Bronchial epithelial cell (primary cell): ENCODE data around the gene RARA. TPM values are rescaled to one million over a fixed set of nuclear protein-coding genes. Genes with fewer than 3 reads are reported as not detected.

ENCODE experiments used
- DNase-seq: peaks from one replicate; pipeline ENCODE4 v3.0.0-alpha.2; 2010; ENCODE audit warnings: low read depth
- FAIRE-seq: peaks from 2 replicates; lab custom pipeline; 2011; peaks lifted over from hg19 to GRCh38; lab: Jason Lieb, UNC
- H3K27me3 ChIP-seq: 2 replicates; pipeline ENCODE4 v1.5.1; 2011; ENCODE audit warnings: low read length; ENCODE audit not compliant: control insufficient read depth, insufficient read depth
- H3K36me3 ChIP-seq: 2 replicates; pipeline ENCODE4 v1.5.1; 2011; ENCODE audit warnings: low read length; ENCODE audit not compliant: control insufficient read depth, insufficient read depth
- H3K4me3 ChIP-seq: 2 replicates; pipeline ENCODE4 v1.5.1; 2011; ENCODE audit warnings: mild to moderate bottlenecking, low read depth, low read length, control low read depth
- total RNA-seq: library from RNA; depleted of rRNA; stranded (reverse); fragments of >200 nt; gene quantifications from 2 replicates; pipeline ENCODE4 v1.2.1, GENCODE V29; 2014
- TF ChIP-seq, protein P1 (sequence below): IDR thresholded peaks from 2 replicates; pipeline ENCODE4 v1.5.1; 2011; ENCODE audit warnings: mild to moderate bottlenecking, moderate library complexity, low read length, control low read depth, inconsistent platforms; ENCODE audit not compliant: insufficient read depth, severe bottlenecking

Gene RARA
- total RNA-seq, 1 donor from 2014 or later = 1.3 TPM

DNA sequence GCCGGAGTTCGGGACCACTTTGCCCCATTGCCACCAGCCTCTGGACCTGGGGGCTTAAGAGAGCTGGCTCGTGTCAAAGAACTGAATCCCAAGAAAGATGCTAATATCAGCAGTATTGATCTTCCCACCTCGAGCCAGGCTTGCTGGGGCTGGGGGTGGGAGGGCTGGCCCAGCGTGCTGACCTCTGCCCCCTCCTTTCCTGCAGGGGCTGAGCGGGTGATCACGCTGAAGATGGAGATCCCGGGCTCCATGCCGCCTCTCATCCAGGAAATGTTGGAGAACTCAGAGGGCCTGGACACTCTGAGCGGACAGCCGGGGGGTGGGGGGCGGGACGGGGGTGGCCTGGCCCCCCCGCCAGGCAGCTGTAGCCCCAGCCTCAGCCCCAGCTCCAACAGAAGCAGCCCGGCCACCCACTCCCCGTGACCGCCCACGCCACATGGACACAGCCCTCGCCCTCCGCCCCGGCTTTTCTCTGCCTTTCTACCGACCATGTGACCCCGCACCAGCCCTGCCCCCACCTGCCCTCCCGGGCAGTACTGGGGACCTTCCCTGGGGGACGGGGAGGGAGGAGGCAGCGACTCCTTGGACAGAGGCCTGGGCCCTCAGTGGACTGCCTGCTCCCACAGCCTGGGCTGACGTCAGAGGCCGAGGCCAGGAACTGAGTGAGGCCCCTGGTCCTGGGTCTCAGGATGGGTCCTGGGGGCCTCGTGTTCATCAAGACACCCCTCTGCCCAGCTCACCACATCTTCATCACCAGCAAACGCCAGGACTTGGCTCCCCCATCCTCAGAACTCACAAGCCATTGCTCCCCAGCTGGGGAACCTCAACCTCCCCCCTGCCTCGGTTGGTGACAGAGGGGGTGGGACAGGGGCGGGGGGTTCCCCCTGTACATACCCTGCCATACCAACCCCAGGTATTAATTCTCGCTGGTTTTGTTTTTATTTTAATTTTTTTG, 47.1 kb downstream of the RARA start:
- no peak overlapping the region for H3K4me3 ChIP-seq
- H3K36me3 ChIP-seq = peaks cover 19% of the 10 kb centered on the region
- TF ChIP-seq, protein P1, sequence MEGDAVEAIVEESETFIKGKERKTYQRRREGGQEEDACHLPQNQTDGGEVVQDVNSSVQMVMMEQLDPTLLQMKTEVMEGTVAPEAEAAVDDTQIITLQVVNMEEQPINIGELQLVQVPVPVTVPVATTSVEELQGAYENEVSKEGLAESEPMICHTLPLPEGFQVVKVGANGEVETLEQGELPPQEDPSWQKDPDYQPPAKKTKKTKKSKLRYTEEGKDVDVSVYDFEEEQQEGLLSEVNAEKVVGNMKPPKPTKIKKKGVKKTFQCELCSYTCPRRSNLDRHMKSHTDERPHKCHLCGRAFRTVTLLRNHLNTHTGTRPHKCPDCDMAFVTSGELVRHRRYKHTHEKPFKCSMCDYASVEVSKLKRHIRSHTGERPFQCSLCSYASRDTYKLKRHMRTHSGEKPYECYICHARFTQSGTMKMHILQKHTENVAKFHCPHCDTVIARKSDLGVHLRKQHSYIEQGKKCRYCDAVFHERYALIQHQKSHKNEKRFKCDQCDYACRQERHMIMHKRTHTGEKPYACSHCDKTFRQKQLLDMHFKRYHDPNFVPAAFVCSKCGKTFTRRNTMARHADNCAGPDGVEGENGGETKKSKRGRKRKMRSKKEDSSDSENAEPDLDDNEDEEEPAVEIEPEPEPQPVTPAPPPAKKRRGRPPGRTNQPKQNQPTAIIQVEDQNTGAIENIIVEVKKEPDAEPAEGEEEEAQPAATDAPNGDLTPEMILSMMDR = no peak
- FAIRE-seq (no peak), DNase-seq (no peak)
- no peaks in the 10 kb centered on the region for H3K27me3 ChIP-seq

DNA sequence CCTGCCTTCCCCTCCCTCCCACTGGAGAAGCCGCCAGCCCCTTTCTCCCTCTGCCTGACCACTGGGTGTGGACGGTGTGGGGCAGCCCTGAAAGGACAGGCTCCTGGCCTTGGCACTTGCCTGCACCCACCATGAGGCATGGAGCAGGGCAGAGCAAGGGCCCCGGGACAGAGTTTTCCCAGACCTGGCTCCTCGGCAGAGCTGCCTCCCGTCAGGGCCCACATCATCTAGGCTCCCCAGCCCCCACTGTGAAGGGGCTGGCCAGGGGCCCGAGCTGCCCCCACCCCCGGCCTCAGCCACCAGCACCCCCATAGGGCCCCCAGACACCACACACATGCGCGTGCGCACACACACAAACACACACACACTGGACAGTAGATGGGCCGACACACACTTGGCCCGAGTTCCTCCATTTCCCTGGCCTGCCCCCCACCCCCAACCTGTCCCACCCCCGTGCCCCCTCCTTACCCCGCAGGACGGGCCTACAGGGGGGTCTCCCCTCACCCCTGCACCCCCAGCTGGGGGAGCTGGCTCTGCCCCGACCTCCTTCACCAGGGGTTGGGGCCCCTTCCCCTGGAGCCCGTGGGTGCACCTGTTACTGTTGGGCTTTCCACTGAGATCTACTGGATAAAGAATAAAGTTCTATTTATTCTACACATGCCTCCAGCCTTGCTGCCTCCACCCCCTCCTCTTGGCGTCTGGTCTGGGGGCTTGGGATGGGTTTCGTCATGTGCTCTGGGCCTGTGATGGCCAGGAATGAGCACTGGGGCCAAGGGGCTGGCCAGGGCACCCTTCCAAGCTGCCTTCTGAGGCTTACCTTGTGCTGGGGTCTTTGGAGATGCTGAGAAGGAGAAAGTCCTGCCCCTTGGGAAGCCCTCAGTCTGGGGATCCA, 48.3 kb downstream of the RARA start:
- TF ChIP-seq, protein P1 = no peak
- FAIRE-seq = no peak
- DNase-seq = no peak

DNA sequence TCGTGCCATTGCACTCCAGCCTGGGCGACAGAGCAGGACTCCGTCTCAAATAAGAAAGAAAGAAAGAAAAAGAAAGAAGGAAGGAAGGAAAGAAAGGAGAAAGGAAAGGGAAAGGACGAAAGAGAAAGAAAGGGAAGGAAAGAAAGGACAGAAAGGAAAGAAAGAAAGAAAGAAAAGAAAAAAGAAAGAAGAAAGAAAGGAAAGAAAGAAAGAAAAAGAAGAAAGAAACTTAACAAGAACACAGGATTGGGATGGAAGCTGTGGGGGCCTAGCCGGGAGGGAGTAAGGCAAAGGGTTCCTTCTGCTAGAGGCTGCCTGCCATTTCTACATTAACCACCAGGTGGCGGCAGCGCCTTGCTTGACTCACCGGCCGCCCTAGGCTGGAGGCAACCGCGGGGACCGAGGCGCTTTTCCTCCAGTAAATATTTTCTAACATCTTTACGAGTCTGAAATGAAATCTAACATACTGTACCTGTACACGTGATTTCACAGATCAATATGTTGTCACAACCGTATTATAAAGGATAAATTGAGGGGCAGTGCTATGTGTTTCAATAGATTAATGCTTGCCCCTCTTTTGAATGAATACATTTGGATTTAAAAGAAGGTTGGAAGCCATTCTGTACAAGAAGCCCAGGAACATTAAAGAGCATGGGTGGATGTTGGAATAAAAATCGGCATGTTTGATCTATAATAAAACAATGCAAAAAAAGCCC, 49.5 kb downstream of the RARA start:
- H3K36me3 ChIP-seq = peaks cover 9% of the 10 kb centered on the region
- DNase-seq (peak; percentile 64), FAIRE-seq (no peak)
- TF ChIP-seq, protein P1 = peak; percentile 95
- no peaks in the 10 kb centered on the region for H3K27me3 ChIP-seq
- H3K4me3 ChIP-seq = no peak overlapping the region

More for the DNA sequence above, 48.3 kb downstream of the RARA start:
- Histone ChIP-seq H3K4me3 (no peak overlapping the region), H3K27me3 (no peaks in the 10 kb centered on the region), H3K36me3 (peaks cover 16% of the 10 kb centered on the region)

DNA sequence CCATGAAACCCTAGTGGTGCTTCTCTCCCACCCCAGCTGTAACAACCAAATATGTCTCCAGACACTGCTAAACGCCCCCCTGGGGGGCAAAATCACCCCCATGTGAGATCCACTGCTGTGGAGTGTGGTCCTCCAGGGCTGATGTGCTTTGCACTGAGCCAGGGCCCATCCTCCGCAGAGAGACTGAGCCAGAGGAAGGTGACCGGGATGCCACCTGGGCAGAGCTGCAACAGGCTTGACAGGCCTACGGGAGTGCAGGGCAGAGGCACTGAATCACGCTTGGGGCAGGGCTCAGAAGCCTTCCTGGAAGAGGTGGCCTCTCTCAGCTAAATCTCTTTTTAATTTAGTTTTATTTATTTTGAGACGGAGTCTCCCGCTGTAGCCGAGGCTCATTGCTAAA, 51.1 kb downstream of the RARA start:
- DNase-seq (no peak), FAIRE-seq (no peak)
- TF ChIP-seq, protein P1 = no peak
- Histone ChIP-seq H3K27me3 (no peaks in the 10 kb centered on the region), H3K4me3 (no peak overlapping the region), H3K36me3 (peaks cover 7% of the 10 kb centered on the region)
